GM10266 (cell line): ENCODE results near the gene TFB2M.

Source experiments
- DNase-seq: peaks from one replicate; pipeline ENCODE4 v3.0.0; 2012; ENCODE audit errors: extremely low spot score
- TF ChIP-seq, protein P1 (sequence below): IDR thresholded peaks from 2 replicates; pipeline ENCODE4 v1.5.1; 2012; ENCODE audit warnings: mild to moderate bottlenecking, low read depth; ENCODE audit not compliant: control insufficient read depth, insufficient read depth; ENCODE audit errors: missing control alignments

The TFB2M gene

GRCh38 chr1:246526380-246526779 lies 39.7 kb downstream of the TFB2M start:
- DNase-seq = no peak
- TF ChIP-seq, protein P1, sequence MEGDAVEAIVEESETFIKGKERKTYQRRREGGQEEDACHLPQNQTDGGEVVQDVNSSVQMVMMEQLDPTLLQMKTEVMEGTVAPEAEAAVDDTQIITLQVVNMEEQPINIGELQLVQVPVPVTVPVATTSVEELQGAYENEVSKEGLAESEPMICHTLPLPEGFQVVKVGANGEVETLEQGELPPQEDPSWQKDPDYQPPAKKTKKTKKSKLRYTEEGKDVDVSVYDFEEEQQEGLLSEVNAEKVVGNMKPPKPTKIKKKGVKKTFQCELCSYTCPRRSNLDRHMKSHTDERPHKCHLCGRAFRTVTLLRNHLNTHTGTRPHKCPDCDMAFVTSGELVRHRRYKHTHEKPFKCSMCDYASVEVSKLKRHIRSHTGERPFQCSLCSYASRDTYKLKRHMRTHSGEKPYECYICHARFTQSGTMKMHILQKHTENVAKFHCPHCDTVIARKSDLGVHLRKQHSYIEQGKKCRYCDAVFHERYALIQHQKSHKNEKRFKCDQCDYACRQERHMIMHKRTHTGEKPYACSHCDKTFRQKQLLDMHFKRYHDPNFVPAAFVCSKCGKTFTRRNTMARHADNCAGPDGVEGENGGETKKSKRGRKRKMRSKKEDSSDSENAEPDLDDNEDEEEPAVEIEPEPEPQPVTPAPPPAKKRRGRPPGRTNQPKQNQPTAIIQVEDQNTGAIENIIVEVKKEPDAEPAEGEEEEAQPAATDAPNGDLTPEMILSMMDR = no peak

- DNase-seq = no peak
- TF ChIP-seq, protein P1 = no peak
These were observed 46.5 kb downstream of the TFB2M start for GRCh38 chr1:246519514-246519913.

DNA sequence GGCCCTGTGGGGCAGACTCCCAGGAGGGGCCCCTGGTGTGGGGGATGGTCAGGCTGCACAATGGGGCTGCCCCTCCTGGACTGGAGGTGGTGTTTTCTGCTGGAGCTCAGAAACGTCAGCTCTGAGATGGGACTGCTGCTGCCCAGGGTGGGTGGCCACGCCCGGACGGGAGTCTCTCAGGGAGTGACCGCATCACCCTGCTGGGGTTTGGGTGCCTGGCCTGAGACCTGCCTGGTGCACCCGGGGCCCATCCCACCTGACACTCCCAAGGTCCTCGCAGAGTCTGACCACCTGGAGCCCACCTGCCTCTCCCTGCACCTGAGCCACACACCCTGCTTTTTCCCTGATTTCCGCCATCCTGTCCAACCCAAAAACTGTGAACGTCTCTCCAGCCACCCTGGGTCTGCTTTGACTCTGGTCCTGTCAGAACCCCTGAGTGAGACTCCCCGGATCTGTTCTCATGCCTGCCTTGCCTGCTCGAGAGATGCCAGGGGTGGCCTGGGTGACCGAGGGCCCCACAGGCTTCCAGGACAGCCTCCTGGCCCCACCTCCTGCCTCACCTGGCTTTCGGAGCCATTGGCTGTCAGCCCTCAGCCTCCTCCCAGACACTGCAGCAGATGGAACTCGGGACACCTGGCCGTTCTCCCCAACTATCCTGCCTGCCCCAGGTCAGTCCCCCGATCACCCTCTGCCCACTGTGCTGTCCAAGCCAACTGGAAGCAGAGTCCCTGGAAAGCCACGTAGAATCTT lies 47.4 kb downstream of the TFB2M start:
- DNase-seq = no peak
- TF ChIP-seq, protein P1 = no peak

- TF ChIP-seq, protein P1 = no peak
- DNase-seq = no peak
These were observed 48.7 kb downstream of the TFB2M start for GRCh38 chr1:246517391-246517790.

GRCh38 chr1:246516126-246516525 lies 49.9 kb downstream of the TFB2M start:
- TF ChIP-seq, protein P1 = no peak
- no peak for DNase-seq

DNA sequence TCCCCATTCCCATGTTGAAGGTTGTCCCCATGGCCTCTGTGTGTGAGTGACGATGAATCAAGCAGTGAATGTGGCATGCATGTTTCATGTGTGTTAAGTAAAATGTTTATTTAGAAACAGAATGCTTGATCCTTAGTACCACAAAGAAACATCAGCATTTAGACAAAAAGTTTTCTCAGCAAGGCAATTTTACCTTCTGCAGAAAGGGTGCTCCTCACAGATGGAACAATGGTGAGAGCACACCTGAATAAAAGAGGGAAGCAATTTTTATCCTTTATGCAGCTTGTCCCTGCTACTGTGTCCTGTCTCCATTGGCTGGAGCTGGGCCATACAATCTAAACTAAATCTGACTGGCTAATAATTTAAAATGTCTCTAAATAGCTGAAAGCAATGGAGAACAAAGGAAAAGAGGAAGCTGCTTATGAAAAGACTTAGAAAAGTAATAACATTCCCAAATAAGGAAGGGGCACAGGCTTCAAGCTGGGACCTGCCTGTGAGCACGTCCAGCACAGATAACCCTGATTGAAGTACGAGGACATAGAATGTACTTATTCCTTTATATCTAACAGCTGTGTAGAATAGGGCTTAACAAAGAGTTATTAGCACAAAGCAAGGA lies 50.6 kb downstream of the TFB2M start:
- DNase-seq = no peak

More for the DNA sequence above, 50.6 kb downstream of the TFB2M start:
- TF ChIP-seq, protein P1 = no peak
